B cell (primary cell): ENCODE measurements around the gene PPP1R14B. TPM values are rescaled to one million over a fixed set of nuclear protein-coding genes. Genes with fewer than 3 reads are reported as not detected.
A peak's percentile ranks its signal among the peaks of the same experiment; 100 is the strongest.

ENCODE experiments used
- ATAC-seq: fragments of 200-7000 bp; cut with Tn5 transposase; one replicate; pipeline ENCODE4 v1.10.0; 2021; ENCODE audit warnings: low read depth, mild to moderate bottlenecking, moderate number of reproducible peaks, moderate library complexity
- CTCF ChIA-PET: fragments of 350-600 bp; sonication (Branson Sonifier 250); formaldehyde crosslinking; loops from one replicate; lab custom pipeline; 2021; ENCODE audit warnings: antibody characterized with exemption, inconsistent platforms; lab: Charles Lee
- POLR2A ChIA-PET: fragments of 350-600 bp; sonication (Branson Sonifier 250); formaldehyde crosslinking; loops from one replicate; lab custom pipeline; 2021; ENCODE audit warnings: antibody characterized with exemption; lab: Charles Lee
- DNase-seq: peaks from one replicate; pipeline ENCODE4 v3.0.0; 2013
- H2AFZ ChIP-seq: 2 replicates; pipeline ENCODE4 v1.6.1; 2012; ENCODE audit warnings: mild to moderate bottlenecking, low read depth, low read length; ENCODE audit not compliant: insufficient read depth, poor library complexity, severe bottlenecking
- H3K27ac ChIP-seq, 2 donors: 1 replicate in 1 of 2; 2 replicates in 1 of 2; pipeline ENCODE4 v1.5.1; 2012 to 2013; ENCODE audit warnings: low read length in 2 of 2, mild to moderate bottlenecking in 2 of 2, moderate library complexity in 1 of 2
- H3K27me3 ChIP-seq, 4 experiments: fragments of 200-600 bp in 1 of 4; sonication (generic) in 1 of 4; replicated peaks in 1 of 4; 1 replicate in 2 of 4; 2 replicates in 2 of 4; pipeline versions ENCODE4 v1.6.1 to v1.7.0; 2013 to 2016; ENCODE audit warnings: low read length in 3 of 4, mild to moderate bottlenecking in 2 of 4, mixed read lengths in 1 of 4, moderate library complexity in 1 of 4; ENCODE audit not compliant: insufficient read depth in 4 of 4, control insufficient read depth in 3 of 4; ENCODE audit errors: control extremely low read depth in 1 of 4
- H3K36me3 ChIP-seq, 2 experiments: replicated peaks in 1 of 2; 1 replicate in 1 of 2; 2 replicates in 1 of 2; pipeline versions ENCODE4 v1.6.1 to v1.7.1; 2013; ENCODE audit warnings: low read length in 1 of 2; ENCODE audit not compliant: insufficient read depth in 2 of 2, control insufficient read depth in 1 of 2; ENCODE audit errors: control extremely low read depth in 1 of 2, extremely low read depth in 1 of 2
- H3K4me1 ChIP-seq, 2 donors: fragments of 200-600 bp in 1 of 2; sonication (generic) in 1 of 2; 1 replicate in 1 of 2; 2 replicates in 1 of 2; pipeline versions ENCODE4 v1.5.1 to v1.6.1; 2013 to 2017; ENCODE audit warnings: low read length in 2 of 2; ENCODE audit not compliant: control insufficient read depth in 2 of 2, insufficient read depth in 2 of 2
- H3K4me2 ChIP-seq: replicated peaks from 2 replicates; pipeline ENCODE3; 2012; ENCODE audit warnings: mild to moderate bottlenecking, low read depth, low read length; ENCODE audit not compliant: poor library complexity, severe bottlenecking
- H3K4me3 ChIP-seq, 5 experiments: fragments of 200-600 bp in 1 of 5; sonication (generic) in 1 of 5; 1 replicate in 3 of 5; 2 replicates in 2 of 5; pipeline versions ENCODE4 v1.5.1 to v1.7.0; 2011 to 2016; ENCODE audit warnings: low read length in 4 of 5, mild to moderate bottlenecking in 4 of 5, low read depth in 2 of 5, control low read depth in 1 of 5, moderate library complexity in 1 of 5; ENCODE audit not compliant: insufficient read depth in 1 of 5; ENCODE audit errors: control extremely low read depth in 1 of 5, extremely low read depth in 1 of 5
- H3K79me2 ChIP-seq: fragments of 200-600 bp; sonication (generic); one replicate; pipeline ENCODE4 v1.6.0; 2016; ENCODE audit warnings: low read length; ENCODE audit not compliant: control insufficient read depth, insufficient read depth
- H3K9ac ChIP-seq: fragments of 200-600 bp; sonication (generic); 2 replicates; pipeline ENCODE4 v1.6.1; 2017; ENCODE audit warnings: mild to moderate bottlenecking, low read length, moderate library complexity
- H3K9me3 ChIP-seq, 3 donors: one replicate each; pipeline versions ENCODE4 v1.6.1 to v1.7.1; 2013; ENCODE audit warnings: low read length in 2 of 3; ENCODE audit not compliant: control insufficient read depth in 2 of 3, insufficient read depth in 1 of 3; ENCODE audit errors: control extremely low read depth in 1 of 3
- H4K20me1 ChIP-seq: 2 replicates; pipeline ENCODE4 v1.6.0; 2012; ENCODE audit warnings: mild to moderate bottlenecking, low read length; ENCODE audit not compliant: insufficient read depth, control insufficient read depth, poor library complexity, severe bottlenecking
- H3K27ac Mint-ChIP-seq: one replicate; pipeline ENCODE4 v1.8.0; 2021; ENCODE audit warnings: mixed read lengths
- H3K27me3 Mint-ChIP-seq: one replicate; pipeline ENCODE4 v1.8.0; 2021; ENCODE audit warnings: mixed read lengths
- H3K4me1 Mint-ChIP-seq: one replicate; pipeline ENCODE4 v1.8.0; 2021; ENCODE audit warnings: mixed read lengths
- H3K4me3 Mint-ChIP-seq: one replicate; pipeline ENCODE4 v1.8.0; 2021; ENCODE audit warnings: mixed read lengths
- H3K9me3 Mint-ChIP-seq: one replicate; pipeline ENCODE4 v1.8.0; 2022; ENCODE audit warnings: mixed read lengths; ENCODE audit not compliant: insufficient read depth
- EZH2 ChIP-seq: IDR thresholded peaks from 2 replicates; pipeline ENCODE4 v1.6.1; 2012; ENCODE audit warnings: borderline replicate concordance, low read depth, mild to moderate bottlenecking, moderate library complexity, low read length; ENCODE audit not compliant: insufficient read depth, poor library complexity, severe bottlenecking
- WGBS: methylation state at CpG from one replicate; pipeline ENCODE4 v1.1.5; 2013; ENCODE audit warnings: missing lambda C conversion rate; ENCODE audit not compliant: insufficient coverage; 5-methylcytosine and 5-hydroxymethylcytosine counted together
- intact Hi-C: fragments of 100-400 bp; cut with micrococcal nuclease; formaldehyde crosslinking; loops from one replicate; pipeline ENCODE4 v1.10.0; 2022
- polyA plus RNA-seq: library from polyadenylated mRNA; depleted of rRNA; stranded (reverse); fragments of >200 nt; gene quantifications from 2 replicates; pipeline ENCODE4 v1.2.3, GENCODE V29; 2012
- total RNA-seq, 2 donors: library from RNA; stranded (reverse); fragments of 120-200 nt in 1 of 2; gene quantifications; 1 replicate in 1 of 2; 2 replicates in 1 of 2; pipeline versions ENCODE4 v1.2.3 to v1.2.4, GENCODE V29; 2013 to 2022
- TF ChIP-seq, protein P1 (sequence below): fragments of 200-600 bp; IDR thresholded peaks from one replicate; pipeline ENCODE4 v1.8.0; 2022; ENCODE audit warnings: antibody characterized with exemption, mild to moderate bottlenecking

The PPP1R14B gene
- total and polyA plus RNA-seq, 2 donors (not counting 1 experiment from before 2014, with no cell fraction given), result 41.2 to 51.0 TPM

DNA sequence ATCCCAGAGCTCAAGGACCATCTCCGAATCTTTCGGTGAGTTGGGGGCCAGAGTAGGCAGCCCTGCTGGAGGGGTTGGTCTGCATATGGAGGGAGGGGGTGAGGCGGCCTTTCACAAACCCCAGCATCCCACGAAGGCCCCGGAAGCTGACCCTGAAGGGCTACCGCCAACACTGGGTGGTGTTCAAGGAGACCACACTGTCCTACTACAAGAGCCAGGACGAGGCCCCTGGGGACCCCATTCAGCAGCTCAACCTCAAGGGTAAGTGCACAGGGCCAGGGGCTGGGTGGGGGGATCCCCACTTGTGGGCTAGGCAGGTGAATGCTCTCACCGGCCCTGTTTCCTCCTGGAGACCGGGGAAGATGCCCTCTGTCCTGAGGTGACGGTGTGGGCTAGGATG, 27.0 kb downstream of the PPP1R14B start:
- TF ChIP-seq, protein P1, sequence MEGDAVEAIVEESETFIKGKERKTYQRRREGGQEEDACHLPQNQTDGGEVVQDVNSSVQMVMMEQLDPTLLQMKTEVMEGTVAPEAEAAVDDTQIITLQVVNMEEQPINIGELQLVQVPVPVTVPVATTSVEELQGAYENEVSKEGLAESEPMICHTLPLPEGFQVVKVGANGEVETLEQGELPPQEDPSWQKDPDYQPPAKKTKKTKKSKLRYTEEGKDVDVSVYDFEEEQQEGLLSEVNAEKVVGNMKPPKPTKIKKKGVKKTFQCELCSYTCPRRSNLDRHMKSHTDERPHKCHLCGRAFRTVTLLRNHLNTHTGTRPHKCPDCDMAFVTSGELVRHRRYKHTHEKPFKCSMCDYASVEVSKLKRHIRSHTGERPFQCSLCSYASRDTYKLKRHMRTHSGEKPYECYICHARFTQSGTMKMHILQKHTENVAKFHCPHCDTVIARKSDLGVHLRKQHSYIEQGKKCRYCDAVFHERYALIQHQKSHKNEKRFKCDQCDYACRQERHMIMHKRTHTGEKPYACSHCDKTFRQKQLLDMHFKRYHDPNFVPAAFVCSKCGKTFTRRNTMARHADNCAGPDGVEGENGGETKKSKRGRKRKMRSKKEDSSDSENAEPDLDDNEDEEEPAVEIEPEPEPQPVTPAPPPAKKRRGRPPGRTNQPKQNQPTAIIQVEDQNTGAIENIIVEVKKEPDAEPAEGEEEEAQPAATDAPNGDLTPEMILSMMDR, result no peak
- no peak for TF ChIP-seq EZH2
- no peak for ATAC-seq
- Histone ChIP-seq H3K9ac (no peak overlapping the region), H3K4me2 (no peak overlapping the region), H2AFZ (no peak overlapping the region), H4K20me1 (peaks cover 30% of the 10 kb centered on the region), H3K9me3 (no peaks in the 10 kb centered on the region), H3K27me3 (no peaks in the 10 kb centered on the region), H3K79me2 (peaks cover 22% of the 10 kb centered on the region), H3K36me3 (peaks cover 0 to 61% of the 10 kb centered on the region in 2 experiments), H3K27ac (no peak overlapping the region), H3K4me1 (peaks cover 3 to 11% of the 10 kb centered on the region in 2 donors), H3K4me3 (no peak overlapping the region)
- peak; percentile 7 for DNase-seq
- ChIA-PET POLR2A (interaction anchor here (0.8 kb wide), 1 partner anchor 14 kb away, joined by 3 read pairs; no protein-coding TSS in a partner anchor), CTCF (interaction anchor here (0.5 to 6.9 kb wide), 3 partner anchors 14 to 145 kb away, joined by 3 to 62 read pairs (median 3); partner anchors contain the start of gene FERMT3)
- H3K27ac Mint-ChIP-seq, result no peak overlapping the region
- H3K4me1 Mint-ChIP-seq, result peaks cover 14% of the 10 kb centered on the region
- intact Hi-C loops, result no loop called here
- H3K27me3 Mint-ChIP-seq, result no peaks in the 10 kb centered on the region
- H3K9me3 Mint-ChIP-seq, result no peaks in the 10 kb centered on the region
- 77% methylated on average over 4 of the region's 10 CpGs for WGBS
- H3K4me3 Mint-ChIP-seq, result no peak overlapping the region

DNA sequence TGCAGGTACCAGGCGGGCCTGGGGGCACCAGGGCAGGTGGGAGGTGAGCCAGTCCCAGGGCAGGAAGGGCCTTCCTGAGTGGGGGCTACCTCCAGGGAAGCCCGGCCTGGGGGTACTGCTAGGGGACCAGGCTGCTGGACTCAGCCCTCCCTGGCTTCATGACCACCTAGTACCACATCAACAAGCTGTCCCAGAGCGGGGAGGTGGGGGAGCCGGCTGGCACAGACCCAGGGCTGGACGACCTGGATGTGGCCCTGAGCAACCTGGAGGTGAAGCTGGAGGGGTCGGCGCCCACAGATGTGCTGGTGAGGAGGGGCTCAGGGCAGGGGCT, 27.4 kb downstream of the PPP1R14B start:
- H3K4me2 ChIP-seq, result no peak overlapping the region
- ATAC-seq (no peak), DNase-seq (no peak)
- peaks cover 20% of the 10 kb centered on the region for H3K79me2 ChIP-seq
- no peaks in the 10 kb centered on the region for H3K9me3 ChIP-seq
- no peaks in the 10 kb centered on the region for H3K9me3 Mint-ChIP-seq
- no peak for TF ChIP-seq EZH2
- TF ChIP-seq, protein P1, result no peak
- intact Hi-C loops, result no loop called here
- WGBS, result 96% methylated on average over 5 of the region's 7 CpGs
- H3K27ac ChIP-seq, result peak overlapping the region in 1 of 2 donors; percentile 1
- peaks cover 0 to 60% of the 10 kb centered on the region in 2 experiments for H3K36me3 ChIP-seq
- no peak overlapping the region for H2AFZ ChIP-seq
- no peak overlapping the region for H3K4me3 ChIP-seq
- ChIA-PET POLR2A (interaction anchor here (0.8 kb wide), 1 partner anchor 13 kb away, joined by 3 read pairs; no protein-coding TSS in a partner anchor), CTCF (interaction anchor here (6.9 kb wide), 1 partner anchor 13 kb away, joined by 62 read pairs; the partner anchor contains the start of gene FERMT3)
- no peak overlapping the region for H3K4me3 Mint-ChIP-seq
- peaks cover 15% of the 10 kb centered on the region for H3K4me1 Mint-ChIP-seq
- no peaks in the 10 kb centered on the region for H3K27me3 Mint-ChIP-seq
- H3K27ac Mint-ChIP-seq, result no peak overlapping the region
- peaks cover 3 to 14% of the 10 kb centered on the region in 2 donors for H3K4me1 ChIP-seq
- no peak overlapping the region for H3K9ac ChIP-seq
- H3K27me3 ChIP-seq, result no peaks in the 10 kb centered on the region
- H4K20me1 ChIP-seq, result peaks cover 30% of the 10 kb centered on the region
